GM12891 (cell line): ENCODE measurements around the gene IGFBP3.

Experiments
- PAX5 ChIP-seq: IDR thresholded peaks from 2 replicates; pipeline ENCODE4 v1.6.1; 2011; ENCODE audit warnings: low read length, moderate library complexity, mild to moderate bottlenecking; ENCODE audit not compliant: insufficient read depth, severe bottlenecking
- POLR2A ChIP-seq: IDR thresholded peaks from 2 replicates; pipeline ENCODE4 v1.6.1; 2011; ENCODE audit warnings: low read depth, low read length, control low read depth
- POLR2AphosphoS5 ChIP-seq: IDR thresholded peaks from 2 replicates; pipeline ENCODE4 v1.6.1; 2011; ENCODE audit warnings: low read depth, low read length, control low read depth
- POU2F2 ChIP-seq: IDR thresholded peaks from 2 replicates; pipeline ENCODE4 v1.6.1; 2011; ENCODE audit warnings: low read depth, mild to moderate bottlenecking, control low read depth, low read length, moderate library complexity
- SPI1 ChIP-seq: IDR thresholded peaks from 2 replicates; pipeline ENCODE4 v1.6.1; 2011; ENCODE audit warnings: low read depth, low read length, control low read depth
- TAF1 ChIP-seq: IDR thresholded peaks from 2 replicates; pipeline ENCODE4 v1.6.1; 2011; ENCODE audit warnings: low read depth, low read length, control low read depth

GRCh38 chr7:45924283-45924682 lies 3.2 kb upstream of the IGFBP3 start:
- no peak for TF ChIP-seq POLR2A
- no peak for TF ChIP-seq POU2F2
- TF ChIP-seq SPI1, result no peak
- TF ChIP-seq POLR2AphosphoS5, result no peak
- no peak for TF ChIP-seq TAF1
- no peak for TF ChIP-seq PAX5
